HepG2 (cell line): ENCODE data around the gene WLS. TPM values are rescaled to one million over a fixed set of nuclear protein-coding genes. Genes with fewer than 3 reads are reported as not detected.

Experiments
- ATAC-seq: fragments of 200-7000 bp; cut with Tn5 transposase; 3 replicates; pipeline ENCODE4 v1.9.1; 2020; ENCODE audit warnings: mild to moderate bottlenecking, moderate library complexity
- BruUV-seq: library from RNA; stranded (reverse); fragments of 400-500 nt; replicated peaks from 2 replicates; lab custom pipeline; 2021; lab: Mats Ljungman, UMichigan
- CTCF ChIA-PET: fragments of 300-600 bp; formaldehyde crosslinking; extraction: SDS; loops from one replicate; lab custom pipeline; 2021; ENCODE audit warnings: low total read pairs, inconsistent platforms, low intra/inter-chr PET ratio; lab: Yijun Ruan, JAX
- POLR2A ChIA-PET: fragments of 350-600 bp; sonication (Branson Sonifier 250); formaldehyde crosslinking; loops from one replicate; lab custom pipeline; 2020; ENCODE audit warnings: antibody characterized with exemption, inconsistent platforms; lab: Yijun Ruan, JAX
- DNase-seq: peaks from one replicate; pipeline ENCODE4 v3.0.0-alpha.2; 2015; ENCODE audit warnings: low spot score
- FAIRE-seq: peaks from 3 replicates; lab custom pipeline; 2011; peaks lifted over from hg19 to GRCh38; lab: Jason Lieb, UNC
- H2AFZ ChIP-seq: one replicate; pipeline ENCODE4 v1.6.1; 2011; ENCODE audit warnings: low read length, inconsistent platforms
- H3K27ac ChIP-seq: fragments of 300-600 bp; 3 replicates; pipeline ENCODE4 v1.8.0; 2011; ENCODE audit warnings: mixed run types, mild to moderate bottlenecking, mixed read lengths, low read length, inconsistent platforms; ENCODE audit not compliant: insufficient read depth; ENCODE audit errors: extremely low read length
- H3K27me3 ChIP-seq, 2 experiments: fragments of 200-600 bp in 1 of 2; 2 replicates in 1 of 2; 3 replicates in 1 of 2; pipeline versions ENCODE4 v1.6.0 to v1.8.0; 2011; ENCODE audit warnings: low read length in 2 of 2, mild to moderate bottlenecking in 2 of 2, moderate library complexity in 2 of 2, inconsistent platforms in 1 of 2; ENCODE audit not compliant: insufficient read depth in 2 of 2, control insufficient read depth in 1 of 2
- H3K36me3 ChIP-seq, 2 experiments: fragments of 200-600 bp in 1 of 2; replicated peaks in 1 of 2; 2 replicates in 1 of 2; 3 replicates in 1 of 2; pipeline versions ENCODE4 v1.5.1 to v1.8.0; 2011; ENCODE audit warnings: low read length in 2 of 2, inconsistent platforms in 1 of 2; ENCODE audit not compliant: insufficient read depth in 2 of 2, control insufficient read depth in 1 of 2
- H3K4me1 ChIP-seq: 2 replicates; pipeline ENCODE4 v1.5.1; 2012; ENCODE audit warnings: low read length, inconsistent platforms; ENCODE audit not compliant: insufficient read depth
- H3K4me2 ChIP-seq: 2 replicates; pipeline ENCODE4 v1.6.0; 2011; ENCODE audit warnings: low read depth, low read length, inconsistent platforms
- H3K4me3 ChIP-seq, 3 experiments: fragments of 200-600 bp in 1 of 3; sonication (generic), shearing (Covaris generic) in 1 of 3; replicated peaks in 1 of 3; 2 replicates each; pipeline ENCODE4 v1.5.1; 2011 to 2016; ENCODE audit warnings: low read length in 3 of 3, inconsistent platforms in 2 of 3, low read depth in 2 of 3, mild to moderate bottlenecking in 2 of 3, control low read depth in 1 of 3, mixed read lengths in 1 of 3; ENCODE audit not compliant: insufficient read depth in 1 of 3
- H3K79me2 ChIP-seq: one replicate; pipeline ENCODE4 v1.6.1; 2011; ENCODE audit warnings: low read length, inconsistent platforms; ENCODE audit not compliant: insufficient read depth
- H3K9ac ChIP-seq: 2 replicates; pipeline ENCODE4 v1.6.0; 2011; ENCODE audit warnings: mild to moderate bottlenecking, low read depth, low read length, inconsistent platforms; ENCODE audit not compliant: insufficient read depth
- H3K9me3 ChIP-seq: 2 replicates; pipeline ENCODE4 v1.5.1; 2012; ENCODE audit warnings: mild to moderate bottlenecking, low read length
- H4K20me1 ChIP-seq: 2 replicates; pipeline ENCODE4 v1.6.0; 2011; ENCODE audit warnings: inconsistent platforms, mild to moderate bottlenecking, low read length, moderate library complexity; ENCODE audit not compliant: insufficient read depth
- ATF1 ChIP-seq: IDR thresholded peaks from 2 replicates; pipeline ENCODE4 v1.6.1; 2016; ENCODE audit warnings: mild to moderate bottlenecking, control low read depth
- CAMTA2 ChIP-seq: sonication (generic); formaldehyde crosslinking; IDR thresholded peaks from 2 replicates; pipeline ENCODE4 v1.4.0; 2020; ENCODE audit warnings: mild to moderate bottlenecking, missing genetic modification reagents, borderline replicate concordance
- NFIB ChIP-seq: sonication (generic); formaldehyde crosslinking; IDR thresholded peaks from 2 replicates; pipeline ENCODE4 v1.9.0; 2021; ENCODE audit warnings: missing genetic modification reagents, mild to moderate bottlenecking, borderline replicate concordance
- TBL1XR1 ChIP-seq: fragments of 150-350 bp; IDR thresholded peaks from 2 replicates; pipeline ENCODE4 v1.6.1; 2014; ENCODE audit warnings: borderline replicate concordance, low read length; ENCODE audit not compliant: partially characterized antibody
- ZFP36L1 ChIP-seq: sonication (generic); formaldehyde crosslinking; IDR thresholded peaks from 2 replicates; pipeline ENCODE4 v1.8.0; 2022; ENCODE audit warnings: mild to moderate bottlenecking, missing genetic modification reagents, moderate library complexity
- ZNF33A ChIP-seq: sonication (generic); formaldehyde crosslinking; IDR thresholded peaks from 2 replicates; pipeline ENCODE4 v1.5.1; 2020; ENCODE audit warnings: missing genetic modification reagents, mild to moderate bottlenecking, moderate library complexity, borderline replicate concordance
- WGBS: methylation state at CpG from one replicate; pipeline ENCODE4 v1.1.6; 2017; ENCODE audit warnings: low lambda C conversion rate; 5-methylcytosine and 5-hydroxymethylcytosine counted together
- in situ Hi-C: cut with HindIII; loops from 2 replicates; pipeline ENCODE4 v1.10.0; 2017; ENCODE audit warnings: low pct_unique_long_range_greater_than_20kb; ENCODE audit not compliant: extremely low pct_ligation_motif_present
- intact Hi-C: fragments of 100-400 bp; cut with micrococcal nuclease; formaldehyde crosslinking; loops from one replicate; pipeline ENCODE4 v1.10.0; 2022; ENCODE audit not compliant: unreplicated experiment
- polyA plus RNA-seq, 8 experiments: library from polyadenylated mRNA; depleted of rRNA in 3 of 8; stranded (reverse) in 7 of 8; unstranded in 1 of 8; fragments of >200 nt; fragmentation: Illumina TruSeq in 4 of 8; extraction: Trizol in 4 of 8; gene quantifications; 2 replicates each; pipeline versions ENCODE4 v1.2.1 to v1.2.3, GENCODE V29; 2011 to 2016; ENCODE audit warnings: low read depth in 4 of 8, missing spikeins in 1 of 8, mixed read lengths in 1 of 8; ENCODE audit not compliant: insufficient read depth in 1 of 8
- total RNA-seq, 5 experiments: library from RNA; depleted of rRNA; stranded (reverse); fragments of >200 nt; fragmentation: Illumina TruSeq; extraction: Trizol; gene quantifications; 2 replicates each; pipeline ENCODE4 v1.2.3, GENCODE V29; 2016; ENCODE audit warnings: low read depth in 1 of 5
- TF ChIP-seq, protein P1 (sequence below): IDR thresholded peaks from 2 replicates; pipeline ENCODE4 v1.6.1; 2016; ENCODE audit warnings: mild to moderate bottlenecking
- TF ChIP-seq, protein P2 (sequence below): sonication (generic); formaldehyde crosslinking; IDR thresholded peaks from 2 replicates; pipeline ENCODE4 v1.5.1; 2020; ENCODE audit warnings: missing genetic modification reagents, mild to moderate bottlenecking, borderline replicate concordance

Gene WLS
- total and polyA plus RNA-seq, 2 of the 13 experiments (the other 11 are each of a cell fraction or from before 2014, with no cell fraction given) = not detected

DNA sequence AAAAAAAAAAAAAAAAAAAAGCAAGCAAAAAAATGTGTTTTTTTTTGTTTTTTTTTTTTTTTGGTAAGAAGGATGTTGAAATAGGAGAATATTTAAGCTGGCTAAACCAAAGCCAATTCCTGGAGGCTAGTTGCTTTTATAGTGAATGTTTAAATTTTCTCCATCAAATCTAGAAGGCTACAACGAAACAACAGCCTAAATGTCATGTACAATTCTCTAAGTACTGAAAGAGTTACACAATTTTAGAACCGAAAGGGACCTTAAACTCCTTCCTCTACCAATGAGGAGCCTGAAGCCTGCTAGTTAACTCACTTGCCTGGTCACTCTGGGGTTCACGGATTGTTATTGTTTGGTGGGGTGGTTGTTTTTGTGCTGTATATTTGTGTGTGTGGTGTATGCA lies 3.5 kb downstream of the WLS start:
- H2AFZ ChIP-seq = no peak overlapping the region
- ATAC-seq = no peak
- H3K9me3 ChIP-seq = no peaks in the 10 kb centered on the region
- H3K4me3 ChIP-seq = no peak overlapping the region
- H3K27ac ChIP-seq = no peak overlapping the region
- no peaks in the 10 kb centered on the region for H4K20me1 ChIP-seq
- no peak for DNase-seq
- H3K4me1 ChIP-seq = no peaks in the 10 kb centered on the region
- intact Hi-C loops = no loop called here
- no peak for TF ChIP-seq CAMTA2
- TF ChIP-seq, protein P1, sequence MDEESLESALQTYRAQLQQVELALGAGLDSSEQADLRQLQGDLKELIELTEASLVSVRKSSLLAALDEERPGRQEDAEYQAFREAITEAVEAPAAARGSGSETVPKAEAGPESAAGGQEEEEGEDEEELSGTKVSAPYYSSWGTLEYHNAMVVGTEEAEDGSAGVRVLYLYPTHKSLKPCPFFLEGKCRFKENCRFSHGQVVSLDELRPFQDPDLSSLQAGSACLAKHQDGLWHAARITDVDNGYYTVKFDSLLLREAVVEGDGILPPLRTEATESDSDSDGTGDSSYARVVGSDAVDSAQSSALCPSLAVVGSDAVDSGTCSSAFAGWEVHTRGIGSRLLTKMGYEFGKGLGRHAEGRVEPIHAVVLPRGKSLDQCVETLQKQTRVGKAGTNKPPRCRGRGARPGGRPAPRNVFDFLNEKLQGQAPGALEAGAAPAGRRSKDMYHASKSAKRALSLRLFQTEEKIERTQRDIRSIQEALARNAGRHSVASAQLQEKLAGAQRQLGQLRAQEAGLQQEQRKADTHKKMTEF (CRISPR knock-in tag) = no peak
- no peak for TF ChIP-seq TBL1XR1
- no peak for TF ChIP-seq ZNF33A (CRISPR knock-in tag)
- TF ChIP-seq ATF1 (CRISPR knock-in tag) = no peak
- TF ChIP-seq NFIB (CRISPR knock-in tag) = no peak
- TF ChIP-seq, protein P2, sequence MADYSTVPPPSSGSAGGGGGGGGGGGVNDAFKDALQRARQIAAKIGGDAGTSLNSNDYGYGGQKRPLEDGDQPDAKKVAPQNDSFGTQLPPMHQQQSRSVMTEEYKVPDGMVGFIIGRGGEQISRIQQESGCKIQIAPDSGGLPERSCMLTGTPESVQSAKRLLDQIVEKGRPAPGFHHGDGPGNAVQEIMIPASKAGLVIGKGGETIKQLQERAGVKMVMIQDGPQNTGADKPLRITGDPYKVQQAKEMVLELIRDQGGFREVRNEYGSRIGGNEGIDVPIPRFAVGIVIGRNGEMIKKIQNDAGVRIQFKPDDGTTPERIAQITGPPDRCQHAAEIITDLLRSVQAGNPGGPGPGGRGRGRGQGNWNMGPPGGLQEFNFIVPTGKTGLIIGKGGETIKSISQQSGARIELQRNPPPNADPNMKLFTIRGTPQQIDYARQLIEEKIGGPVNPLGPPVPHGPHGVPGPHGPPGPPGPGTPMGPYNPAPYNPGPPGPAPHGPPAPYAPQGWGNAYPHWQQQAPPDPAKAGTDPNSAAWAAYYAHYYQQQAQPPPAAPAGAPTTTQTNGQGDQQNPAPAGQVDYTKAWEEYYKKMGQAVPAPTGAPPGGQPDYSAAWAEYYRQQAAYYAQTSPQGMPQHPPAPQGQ (CRISPR knock-in tag) = no peak
- TF ChIP-seq ZFP36L1 = no peak
- H3K79me2 ChIP-seq = no peaks in the 10 kb centered on the region
- H3K27me3 ChIP-seq = peaks cover 1 to 30% of the 10 kb centered on the region in 2 experiments; a peak in 3 of 5 replicates
- no peak overlapping the region for H3K9ac ChIP-seq
- ChIA-PET CTCF (no interaction called here), POLR2A (no interaction called here)
- in situ Hi-C loops = loop anchor here (10.0 kb wide), 1 partner anchor 56 kb away; no protein-coding TSS in a partner anchor
- WGBS = 0% methylated on average over 3 of the region's 3 CpGs
- no peak overlapping the region for H3K4me2 ChIP-seq
- no TSS peak for BruUV-seq
- H3K36me3 ChIP-seq = no peaks in the 10 kb centered on the region
- FAIRE-seq = no peak
